HG03066 (cell line): ENCODE results near the gene EEFSEC.

Experiments
- ATAC-seq: cut with Tn5 transposase; IDR thresholded peaks from one replicate; pipeline ENCODE4 v1.9.1; 2021; ENCODE audit warnings: low read depth; ENCODE audit not compliant: unreplicated experiment

Gene EEFSEC

DNA sequence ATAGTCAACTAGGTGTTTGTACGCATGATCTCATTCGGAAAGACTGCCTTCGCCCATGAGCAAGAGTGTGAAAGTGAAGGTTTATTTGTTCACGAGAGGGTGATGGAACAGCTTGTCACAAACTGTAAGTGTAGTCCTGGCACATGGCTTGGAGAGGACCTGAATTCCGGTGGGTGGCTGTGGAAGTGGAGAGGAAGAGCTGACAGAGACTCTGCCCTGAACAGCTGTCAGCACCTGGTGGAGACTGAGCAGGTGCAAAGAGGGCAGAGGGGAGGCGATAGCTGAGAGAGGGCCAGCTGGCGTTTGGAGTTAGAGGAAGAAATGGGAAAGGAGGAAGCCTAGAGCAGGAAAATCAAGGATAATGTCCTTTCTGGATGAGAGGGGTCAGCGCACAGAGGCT, 155.7 kb downstream of the EEFSEC start:
- ATAC-seq: no peak

DNA sequence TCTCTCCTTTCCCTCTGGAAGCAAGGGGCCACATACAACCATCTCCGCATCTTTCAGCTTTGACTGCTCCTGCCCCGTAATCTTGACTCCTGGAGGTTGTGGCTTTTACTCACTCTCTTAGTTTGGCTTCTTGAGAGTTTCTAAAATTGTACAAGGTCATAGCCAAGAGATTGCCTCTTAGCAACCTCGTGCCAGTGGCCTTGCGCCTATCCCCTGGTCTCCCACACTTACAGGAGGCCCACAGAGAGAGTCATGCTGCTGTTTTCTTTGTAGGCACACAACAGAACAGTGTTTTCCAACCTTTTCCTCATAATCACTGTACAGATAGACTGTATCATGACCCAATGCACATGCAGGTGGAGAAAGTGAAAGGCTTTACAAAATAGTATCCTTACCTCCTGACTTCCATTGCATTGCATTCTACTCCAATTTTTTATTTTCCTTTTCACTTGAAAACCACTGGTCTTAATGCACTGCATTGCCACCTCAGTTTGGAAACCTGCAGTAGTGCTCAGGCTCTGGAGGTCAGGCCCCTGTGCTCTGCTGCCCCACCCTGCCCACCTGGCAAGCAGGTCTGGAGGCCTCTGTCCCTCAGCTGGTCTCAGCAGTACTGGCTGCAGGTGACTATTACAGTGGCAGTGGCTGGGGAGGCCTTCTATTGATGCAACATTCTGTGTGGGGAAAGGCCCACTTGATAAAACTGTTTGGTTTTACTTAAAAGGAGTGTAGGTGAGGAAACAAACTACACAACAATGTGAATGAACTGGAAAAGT, 157.2 kb downstream of the EEFSEC start:
- ATAC-seq: no peak

DNA sequence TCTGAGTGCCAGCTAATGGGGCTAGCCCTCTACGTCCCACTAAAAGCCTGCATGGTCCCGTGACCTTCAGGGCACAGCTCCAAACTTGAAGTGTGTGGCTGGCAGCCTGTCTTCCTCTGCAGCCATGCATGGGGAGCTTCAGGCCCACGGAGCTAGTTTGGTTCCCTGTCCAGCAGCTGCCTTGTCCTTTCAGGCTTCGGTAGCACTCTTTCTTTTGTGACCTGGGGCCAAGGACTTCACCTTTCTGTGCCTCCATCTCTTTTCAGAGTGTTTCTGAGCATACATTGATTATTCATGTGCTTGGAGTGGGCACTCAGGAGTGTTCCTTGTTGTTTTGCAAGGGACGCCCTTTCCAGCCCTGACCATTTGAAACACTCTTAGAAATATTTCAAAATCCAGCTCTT, 158.2 kb downstream of the EEFSEC start:
- no peak for ATAC-seq

DNA sequence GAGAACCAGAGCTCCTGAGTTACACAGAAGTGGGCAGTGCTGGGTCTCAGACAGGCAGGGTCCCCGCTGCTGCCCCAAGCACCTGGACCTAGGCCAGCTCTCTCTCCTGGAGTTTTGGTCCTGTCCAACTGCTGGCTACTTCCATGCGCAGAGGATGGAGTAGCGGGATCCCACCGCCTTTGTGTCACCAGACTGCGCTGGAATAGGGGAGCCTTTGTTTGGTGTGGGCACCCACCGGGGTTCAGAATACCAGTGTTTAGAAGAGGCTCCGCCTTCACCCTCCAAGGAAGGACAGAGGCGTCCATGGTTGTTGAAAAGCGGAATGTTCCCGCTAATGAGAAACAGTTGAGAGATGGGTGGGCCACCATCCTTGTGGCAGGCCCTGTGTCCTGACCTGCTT, 159.0 kb downstream of the EEFSEC start:
- no peak for ATAC-seq

DNA sequence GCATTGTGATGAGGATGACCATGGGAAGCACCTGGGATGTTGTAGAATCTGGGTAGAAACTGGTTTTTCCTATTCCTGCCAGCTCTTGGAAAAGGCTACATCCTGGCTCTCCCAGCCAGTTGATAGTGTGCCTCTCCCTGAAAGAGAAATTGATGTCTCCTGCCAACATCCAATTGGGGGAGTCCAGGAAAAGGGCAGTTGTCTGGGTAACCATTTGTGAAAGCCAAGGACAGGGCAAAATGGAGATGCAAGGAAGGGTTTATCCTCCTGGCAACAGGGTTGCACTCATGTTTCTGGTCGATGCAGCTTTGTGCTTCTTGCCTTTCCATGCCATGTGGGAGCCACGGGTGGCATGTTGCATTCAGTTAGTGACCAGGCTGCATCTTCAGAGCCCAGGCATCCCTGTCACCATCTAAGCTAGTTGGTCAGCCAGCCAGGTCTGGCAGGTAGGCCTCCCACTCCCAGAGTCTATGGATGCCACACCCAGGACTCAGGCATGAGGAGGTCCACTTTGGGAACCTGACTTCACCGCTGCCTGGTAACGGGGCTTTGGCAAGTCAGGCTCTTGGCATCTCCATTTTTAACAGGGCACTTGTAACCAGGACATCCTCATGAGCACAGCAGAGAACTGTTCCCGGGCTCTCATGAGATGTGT, 159.9 kb downstream of the EEFSEC start:
- ATAC-seq: no peak

DNA sequence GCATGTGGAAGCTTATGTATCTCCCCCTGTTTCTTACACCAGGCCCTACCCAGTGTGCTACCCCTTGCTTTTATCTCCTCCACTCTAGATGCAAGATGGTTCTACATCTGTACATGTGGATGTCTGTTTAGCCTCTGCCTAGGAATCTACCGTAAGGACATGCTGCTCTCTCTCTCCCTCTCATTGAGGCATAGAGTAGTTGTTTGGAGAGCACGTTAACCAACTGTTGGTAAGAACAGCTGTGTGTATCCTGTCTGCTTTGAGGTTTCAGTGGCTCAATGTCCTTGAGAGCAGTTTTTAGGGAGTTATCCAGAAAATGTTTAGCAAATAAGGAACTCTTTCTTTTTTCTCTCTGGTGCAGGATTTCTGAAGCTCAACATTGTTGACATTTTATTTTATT, 160.7 kb downstream of the EEFSEC start:
- ATAC-seq: no peak

DNA sequence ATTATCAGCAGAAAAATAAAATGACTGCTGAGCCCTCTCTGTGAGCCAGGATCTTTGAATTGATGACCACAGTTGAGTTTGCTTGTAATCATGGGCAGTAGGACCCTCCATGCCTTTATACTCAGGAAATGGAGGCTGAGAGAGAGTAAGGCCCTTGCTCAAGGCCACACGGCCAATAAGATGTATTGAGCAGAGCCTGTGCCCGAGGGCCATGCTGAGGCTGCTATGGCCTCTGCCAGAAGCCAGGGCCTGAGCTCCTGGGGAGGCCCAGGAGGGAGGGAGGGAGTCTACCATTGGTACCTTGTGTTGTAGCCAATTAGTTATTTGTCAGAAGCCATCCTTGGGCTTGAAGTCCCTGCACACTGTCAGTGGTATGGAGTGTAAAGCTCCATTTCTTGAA, 162.0 kb downstream of the EEFSEC start:
- no peak for ATAC-seq

DNA sequence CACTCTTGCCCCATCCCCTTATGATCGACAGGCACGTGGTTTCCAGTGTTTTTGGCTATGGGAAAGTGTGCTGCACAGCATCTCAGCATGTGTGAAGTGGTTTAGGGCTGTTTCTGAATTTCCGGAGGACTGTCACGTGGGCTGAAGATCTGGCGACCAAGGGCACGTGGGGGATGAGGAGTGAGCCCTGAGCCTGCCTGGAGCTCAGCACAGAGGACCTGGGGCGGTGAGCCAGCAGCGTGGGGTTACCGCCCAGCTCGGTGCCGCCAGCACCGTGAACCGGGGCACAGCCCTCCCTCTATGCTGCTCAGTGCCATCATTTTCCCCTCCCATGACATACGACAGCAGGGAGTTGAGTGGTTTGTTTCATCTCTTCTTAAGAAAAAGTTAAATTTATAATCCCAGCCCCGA, 163.2 kb downstream of the EEFSEC start:
- ATAC-seq: no peak

DNA sequence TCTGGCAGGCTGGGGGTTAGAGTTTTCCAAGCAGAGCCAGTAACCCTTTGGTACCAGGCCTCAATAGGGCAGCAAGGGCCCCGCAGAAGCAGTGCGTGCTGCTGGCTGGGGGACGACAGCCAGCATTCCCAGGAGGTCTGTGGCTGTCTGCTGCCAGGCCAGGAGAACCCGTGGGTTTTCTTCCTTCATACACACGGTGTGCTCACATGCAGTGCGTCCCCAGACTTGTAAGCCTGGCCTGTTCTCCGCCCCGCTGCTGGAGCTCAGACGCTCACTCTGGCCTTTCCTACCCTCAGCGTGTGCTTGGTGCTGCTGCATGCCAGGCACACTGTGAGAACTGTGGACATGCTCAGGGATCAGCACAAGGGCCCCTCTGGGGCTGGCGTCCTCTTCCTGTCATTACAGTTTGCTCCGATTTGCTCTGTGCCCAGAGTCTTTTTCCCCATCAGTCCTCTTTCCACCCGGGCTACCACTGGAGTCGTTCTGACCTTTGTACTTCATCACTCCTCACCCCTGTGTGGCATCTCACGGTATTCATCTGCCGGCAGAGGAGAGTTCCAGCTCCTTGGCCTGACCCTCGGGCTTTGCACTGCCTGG, 163.9 kb downstream of the EEFSEC start:
- ATAC-seq: no peak

DNA sequence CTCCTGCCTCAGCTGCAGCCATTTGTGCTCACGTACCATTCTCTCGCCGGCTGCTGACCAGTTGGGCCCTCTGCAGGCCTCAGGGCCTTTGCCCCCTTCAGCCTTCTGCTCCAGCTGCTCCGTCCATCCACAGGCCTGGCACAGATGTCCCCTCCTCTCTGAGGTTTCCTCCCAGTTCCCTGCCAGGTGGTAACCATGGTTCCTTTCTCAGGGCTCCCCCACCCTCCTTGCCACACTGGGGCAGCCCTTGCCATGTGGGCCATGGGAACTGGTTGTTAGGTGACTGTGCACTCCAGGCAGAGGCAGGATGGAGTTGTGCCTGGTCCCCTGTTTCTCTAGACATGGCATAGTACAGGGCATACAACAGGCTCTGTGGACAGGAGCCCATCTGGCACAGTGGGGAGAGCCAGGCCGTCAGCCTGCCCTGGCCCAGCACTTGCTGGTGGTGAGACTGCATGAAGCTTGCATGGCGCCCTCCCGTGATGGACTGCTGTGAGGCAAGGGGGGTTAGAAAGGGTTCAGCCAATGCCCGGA, 164.5 kb downstream of the EEFSEC start:
- no peak for ATAC-seq

DNA sequence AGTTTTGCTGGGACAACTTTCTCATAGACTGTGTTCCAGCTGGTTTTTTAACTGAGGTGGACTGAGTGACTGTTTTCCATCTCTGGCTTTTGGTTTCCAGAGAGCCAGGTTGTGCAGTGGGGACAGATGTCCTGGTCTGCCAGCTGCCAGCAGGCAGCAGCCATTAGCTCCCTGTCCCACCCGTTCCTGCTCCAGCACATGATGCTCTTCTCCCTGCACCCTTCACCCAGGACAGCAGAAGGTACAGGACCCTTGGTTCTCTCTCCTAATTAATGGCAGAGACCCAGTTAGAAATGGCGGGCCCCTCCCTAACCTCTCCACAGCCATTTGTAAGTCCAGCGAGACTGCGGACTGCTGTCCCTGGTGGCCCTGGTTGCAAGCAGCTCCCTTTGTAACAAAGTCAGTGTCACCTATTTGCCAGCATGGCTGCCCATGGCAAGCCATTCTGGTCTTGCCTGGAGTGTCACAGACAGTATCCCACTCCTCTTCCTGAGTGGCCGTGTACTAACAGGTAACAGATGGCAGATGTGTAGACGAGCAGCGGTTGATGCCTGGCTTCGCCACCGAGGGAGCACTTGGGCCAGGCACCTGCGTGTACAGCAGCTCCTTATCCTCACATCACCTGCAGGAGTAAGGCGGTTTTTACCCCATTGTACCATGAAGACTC, 165.1 kb downstream of the EEFSEC start:
- ATAC-seq: no peak

DNA sequence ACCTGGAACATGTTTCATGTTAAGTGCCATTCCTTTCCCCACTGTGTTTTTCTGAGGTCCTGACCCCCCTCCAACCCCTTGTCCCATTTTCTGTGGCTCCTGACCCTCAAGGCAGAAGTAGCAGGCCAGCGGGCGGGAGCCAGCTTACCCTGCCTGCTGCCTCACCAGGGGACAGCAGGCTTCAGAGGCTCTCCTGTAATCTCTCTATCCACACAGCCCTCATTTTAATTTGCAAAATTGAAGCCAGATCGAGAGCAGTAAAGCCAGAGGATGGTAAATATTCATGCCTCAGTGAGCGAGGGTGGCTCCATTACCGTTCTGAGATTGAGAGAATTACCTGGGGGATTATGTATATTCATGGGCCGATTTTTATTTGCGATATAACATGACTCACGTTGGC, 165.8 kb downstream of the EEFSEC start:
- no peak for ATAC-seq

DNA sequence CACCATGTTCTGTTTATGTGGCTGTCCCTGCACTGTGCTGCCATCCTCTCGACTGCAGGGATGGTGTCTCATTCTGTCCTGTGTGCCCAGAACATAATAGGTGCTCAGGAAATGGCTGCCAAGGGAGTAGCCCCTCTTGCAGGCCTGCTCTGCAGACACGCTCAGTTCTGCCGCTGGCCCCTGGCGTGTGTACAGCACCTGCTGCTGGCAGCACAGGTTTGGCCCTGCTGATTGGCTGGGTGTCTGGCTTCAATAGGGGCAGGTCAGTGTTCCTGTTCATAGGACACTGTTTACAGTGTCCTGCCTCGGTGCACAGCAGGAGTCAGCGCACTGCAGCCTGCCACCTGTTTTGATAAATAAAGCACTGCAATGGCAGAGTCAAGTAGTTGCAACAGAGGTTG, 166.5 kb downstream of the EEFSEC start:
- no peak for ATAC-seq

DNA sequence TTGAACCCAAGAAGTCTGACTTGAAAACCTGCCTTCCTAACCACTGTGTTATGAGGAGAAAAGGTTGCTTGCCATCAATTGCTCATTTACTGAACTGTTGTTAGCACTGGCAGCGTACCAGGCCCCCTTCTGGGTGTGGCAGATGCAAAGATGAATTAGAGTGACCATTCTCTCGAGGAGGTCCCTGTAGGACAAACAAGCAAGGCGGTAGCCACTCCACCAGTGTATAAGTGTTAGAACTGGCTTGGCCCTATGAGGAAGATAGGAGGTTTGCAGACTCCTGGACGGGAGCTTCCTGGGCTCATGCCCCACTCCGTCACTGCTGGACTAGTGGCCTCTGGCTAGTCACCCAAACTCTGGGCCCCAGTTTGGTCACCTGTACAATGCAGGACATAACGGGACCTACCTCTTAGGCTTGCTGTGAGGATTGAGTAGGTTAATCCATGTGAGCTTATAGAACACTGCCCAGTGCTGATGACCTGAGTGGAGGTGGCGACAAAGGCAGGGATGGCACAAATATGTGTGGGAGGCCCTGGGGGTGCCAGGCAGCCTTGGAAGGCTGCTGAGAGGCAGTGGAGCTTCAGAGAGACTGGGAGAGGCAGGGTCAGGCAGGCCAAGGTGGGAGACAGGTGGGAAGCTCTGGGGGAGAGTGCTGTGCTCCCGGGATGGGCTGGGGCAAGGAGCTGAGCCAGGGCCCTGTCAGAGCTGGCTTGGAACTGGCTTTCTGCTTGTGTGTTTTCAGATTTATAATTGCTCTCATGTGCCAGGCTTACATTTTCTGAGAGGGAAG, 167.5 kb downstream of the EEFSEC start:
- no peak for ATAC-seq

DNA sequence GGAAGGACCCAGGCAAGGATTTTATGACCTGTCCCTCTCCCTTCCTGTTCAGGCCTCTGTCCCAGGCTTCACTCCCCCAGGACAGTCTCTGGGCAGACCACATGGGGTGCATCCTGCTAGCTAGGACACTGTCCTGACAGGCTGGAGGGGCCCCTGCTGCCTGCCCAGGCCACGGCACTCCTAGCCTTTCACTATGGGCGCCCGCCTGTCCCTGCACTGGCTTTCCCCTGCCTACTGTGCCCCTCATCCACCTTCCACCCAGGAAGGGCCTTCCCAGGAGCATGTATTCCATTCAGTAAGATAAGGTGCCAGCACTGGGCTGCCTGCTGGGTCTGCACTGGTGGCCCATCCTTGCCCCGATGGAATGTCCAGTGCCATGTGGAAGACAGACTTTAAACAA, 168.1 kb downstream of the EEFSEC start:
- no peak for ATAC-seq

DNA sequence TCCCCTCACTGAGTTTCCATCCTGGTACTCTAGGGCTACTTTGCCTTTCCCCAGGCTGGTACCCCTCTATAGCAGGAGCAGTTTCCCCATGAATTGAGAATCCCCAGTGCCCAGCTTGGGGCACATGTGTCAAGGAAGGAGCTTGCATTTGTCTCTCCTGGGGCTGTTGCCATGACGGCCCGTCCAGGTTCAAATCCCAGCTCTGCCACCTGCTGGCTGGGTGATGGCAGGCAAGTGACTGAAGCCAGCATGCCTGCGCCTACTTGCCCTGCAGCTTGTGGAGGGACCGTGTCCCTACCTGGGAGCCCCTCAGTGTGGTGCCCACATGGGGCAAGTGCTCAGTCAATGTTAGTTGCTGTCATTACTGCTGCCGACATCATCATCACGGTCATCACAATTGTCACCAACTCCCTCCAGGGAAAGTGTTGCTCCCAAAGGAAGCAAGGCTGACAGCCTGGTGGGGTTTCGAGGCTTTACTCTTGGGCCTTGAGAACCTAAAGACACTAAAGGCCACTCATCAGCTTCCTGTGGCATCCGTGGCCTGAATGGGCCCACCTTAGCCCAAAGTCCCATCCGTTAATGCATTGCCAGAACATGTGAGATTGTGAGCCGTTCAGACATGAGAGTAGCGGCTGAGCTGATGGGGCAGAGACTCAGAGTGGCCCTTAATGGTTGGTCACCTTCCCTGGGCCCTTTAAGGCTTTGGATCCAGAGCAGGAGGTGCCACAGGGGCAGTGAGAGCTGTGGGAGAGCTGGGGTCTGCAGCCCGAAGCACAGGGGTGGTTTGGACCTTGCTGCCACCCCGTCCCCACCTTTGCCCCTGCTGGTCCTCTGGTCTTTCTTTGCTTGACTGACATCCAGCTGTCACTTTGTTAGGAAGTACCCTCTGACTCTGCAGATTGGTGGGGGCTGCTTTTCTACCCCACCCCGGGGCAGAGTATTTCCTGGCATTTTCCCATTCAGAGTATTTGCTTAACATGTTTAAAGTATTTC, 169.0 kb downstream of the EEFSEC start:
- ATAC-seq: no peak

DNA sequence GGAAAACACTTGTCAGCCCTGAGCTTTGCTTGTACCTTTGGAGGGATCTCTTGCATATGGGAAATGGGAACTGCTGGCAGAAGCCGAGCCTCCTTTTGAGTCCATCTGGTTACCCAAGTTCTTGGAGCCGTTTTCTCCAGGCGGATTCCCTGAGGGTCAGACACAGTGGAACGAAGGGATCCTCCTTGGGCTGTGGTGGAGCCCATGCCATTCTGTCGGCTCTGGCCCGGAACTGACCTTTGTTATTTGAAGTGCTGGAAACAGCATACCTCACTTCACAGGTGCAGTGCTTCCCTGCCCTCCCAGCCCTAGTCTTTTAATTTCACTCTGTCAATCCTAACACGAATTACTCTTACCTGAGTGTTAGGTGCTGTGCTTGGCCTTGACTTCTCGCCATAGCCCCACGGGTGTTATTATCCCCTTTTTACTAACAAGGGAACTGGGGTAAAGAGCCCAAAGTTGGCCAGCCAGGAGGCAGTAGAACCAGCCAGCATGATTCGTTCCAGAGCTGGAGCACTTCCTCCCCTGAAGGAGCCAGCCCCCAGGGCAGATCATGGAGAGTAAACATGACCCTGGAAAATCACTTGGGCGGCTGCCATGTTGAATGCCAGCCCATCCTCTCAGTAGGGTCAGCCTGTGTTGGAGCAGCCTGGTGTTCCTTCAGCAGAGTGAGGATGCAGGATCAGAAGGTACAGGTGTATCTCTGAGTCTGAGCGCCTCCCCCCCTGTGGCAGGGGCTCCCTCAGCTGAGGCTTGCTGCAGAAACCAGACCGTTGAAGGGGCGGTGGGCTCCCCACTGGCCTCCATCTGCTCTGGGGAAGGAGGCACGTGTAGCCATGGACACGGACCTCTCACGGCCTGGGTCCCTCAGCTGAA, 170.2 kb downstream of the EEFSEC start:
- ATAC-seq: no peak

DNA sequence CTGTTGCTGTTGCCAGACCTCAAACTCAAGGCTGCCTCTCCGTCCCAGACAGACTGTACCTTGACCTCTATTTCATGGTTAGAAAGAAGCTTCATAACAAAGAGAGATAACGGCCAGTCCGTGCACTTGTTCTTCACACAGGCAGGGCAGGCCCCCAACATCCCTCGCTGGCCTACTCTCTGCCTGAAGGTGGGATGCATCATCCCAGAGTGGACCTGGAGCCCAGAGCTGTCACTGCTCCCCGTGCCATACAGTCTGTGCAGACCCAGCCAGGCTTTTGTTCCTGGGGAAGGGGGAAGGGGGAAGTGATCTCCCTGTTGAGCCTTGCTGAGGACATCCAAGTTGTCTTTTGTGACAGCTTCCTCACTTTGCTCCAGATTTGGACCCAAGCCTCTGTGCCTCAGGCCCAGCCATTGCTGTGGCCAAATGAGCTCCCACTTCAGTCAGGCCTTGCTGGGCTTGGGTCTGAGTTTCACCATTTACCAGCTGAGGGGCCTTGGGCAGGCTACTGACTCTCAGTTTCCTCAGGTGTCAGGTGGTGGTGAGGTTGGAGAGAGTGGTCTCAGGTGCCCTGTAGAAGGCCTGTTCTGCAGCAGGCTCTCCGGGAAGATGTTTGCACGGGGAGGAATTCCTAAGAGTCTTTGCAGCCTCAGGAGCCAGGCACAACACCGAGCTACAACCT, 171.8 kb downstream of the EEFSEC start:
- no peak for ATAC-seq
